Measurements from ENCODE around the gene ZNF699. TPM values are rescaled to one million over a fixed set of nuclear protein-coding genes. Genes with fewer than 3 reads are reported as not detected.
"Not testable (repeated sequence)": the region's sequence is repeated elsewhere in the genome, so short reads cannot be mapped to it uniquely, and the experiment has no call there.

ZNF699 gene
- total RNA-seq, 1 experiment from 2014 or later, result 6.9 TPM

- H3K9me2 ChIP-seq (replicated peaks; ENCODE audit: insufficient read depth, low read length), result no peaks in the 10 kb centered on the region
- peaks cover 4% of the 10 kb centered on the region; the same call in 1 of the 2 replicates for H3K36me3 ChIP-seq (ENCODE audit: insufficient read depth, low read length)
- H4K20me1 ChIP-seq (ENCODE audit: insufficient read depth, low read depth, low read length), result no peaks in the 10 kb centered on the region
- H3K4me2 ChIP-seq (ENCODE audit: low read depth, low read length, poor library complexity, severe bottlenecking), result peak overlapping the region; percentile 80
- no peaks in the 10 kb centered on the region for H3K27me3 ChIP-seq (ENCODE audit: low read length)
- peak overlapping the region; percentile 84 for H3K9ac ChIP-seq (ENCODE audit: low read length)
- peak overlapping the region; percentile 91 for H2AFZ ChIP-seq (ENCODE audit: low read length)
- peak overlapping the region; percentile 89 for H3K4me3 ChIP-seq (ENCODE audit: low read length)
- H3K9me3 ChIP-seq (ENCODE audit: low read length), result peaks cover 7% of the 10 kb centered on the region
- no peak for DNase-seq
- H3K27ac ChIP-seq (ENCODE audit: low read length), result peak overlapping the region; percentile 57
- H3K79me2 ChIP-seq (ENCODE audit: low read length), result peaks cover 24% of the 10 kb centered on the region
- peaks cover 9% of the 10 kb centered on the region for H3K4me1 ChIP-seq (ENCODE audit: low read length)
Measured at GRCh38 chr19:9309974-9310446, 372 bp upstream of the ZNF699 start.

GRCh38 chr19:9308091-9308770 is 1.4 kb downstream of the ZNF699 start:
- Histone ChIP-seq H3K9me2 (replicated peaks; ENCODE audit: insufficient read depth, low read length) (no peaks in the 10 kb centered on the region), H3K27me3 (ENCODE audit: low read length) (no peaks in the 10 kb centered on the region), H3K36me3 (ENCODE audit: insufficient read depth, low read length) (peaks cover 15% of the 10 kb centered on the region), H3K4me2 (ENCODE audit: low read depth, low read length, poor library complexity, severe bottlenecking) (peak overlapping the region; percentile 80), H3K9ac (ENCODE audit: low read length) (peak overlapping the region; percentile 84), H3K79me2 (ENCODE audit: low read length) (peaks cover 24% of the 10 kb centered on the region), H3K4me3 (ENCODE audit: low read length) (peak overlapping the region; percentile 89), H2AFZ (ENCODE audit: low read length) (no peak overlapping the region), H4K20me1 (ENCODE audit: insufficient read depth, low read depth, low read length) (no peaks in the 10 kb centered on the region), H3K4me1 (ENCODE audit: low read length) (peaks cover 9% of the 10 kb centered on the region), H3K27ac (ENCODE audit: low read length) (no peak overlapping the region), H3K9me3 (ENCODE audit: low read length) (peaks cover 5% of the 10 kb centered on the region)
- no peak for DNase-seq

- DNase-seq, result no peak
- Histone ChIP-seq H3K9me3 (ENCODE audit: low read length) (peaks cover 2% of the 10 kb centered on the region), H3K9ac (ENCODE audit: low read length) (no peak overlapping the region), H3K4me2 (ENCODE audit: low read depth, low read length, poor library complexity, severe bottlenecking) (no peak overlapping the region), H3K4me3 (ENCODE audit: low read length) (no peak overlapping the region), H3K27me3 (ENCODE audit: low read length) (no peaks in the 10 kb centered on the region), H3K4me1 (ENCODE audit: low read length) (peaks cover 9% of the 10 kb centered on the region), H3K9me2 (replicated peaks; ENCODE audit: insufficient read depth, low read length) (no peaks in the 10 kb centered on the region), H4K20me1 (ENCODE audit: insufficient read depth, low read depth, low read length) (no peaks in the 10 kb centered on the region), H3K36me3 (ENCODE audit: insufficient read depth, low read length) (peaks cover 31% of the 10 kb centered on the region), H2AFZ (ENCODE audit: low read length) (no peak overlapping the region), H3K79me2 (ENCODE audit: low read length) (peaks cover 24% of the 10 kb centered on the region), H3K27ac (ENCODE audit: low read length) (no peak overlapping the region)
Measured at GRCh38 chr19:9306443-9306842, 3.2 kb downstream of the ZNF699 start.

GRCh38 chr19:9296336-9296735 is 13.3 kb downstream of the ZNF699 start:
- Histone ChIP-seq H2AFZ (ENCODE audit: low read length) (no peak overlapping the region), H3K79me2 (ENCODE audit: low read length) (no peaks in the 10 kb centered on the region), H3K9ac (ENCODE audit: low read length) (no peak overlapping the region), H3K4me3 (ENCODE audit: low read length) (no peak overlapping the region), H3K27ac (ENCODE audit: low read length) (no peak overlapping the region), H3K9me3 (ENCODE audit: low read length) (peaks cover 47% of the 10 kb centered on the region), H3K27me3 (ENCODE audit: low read length) (no peaks in the 10 kb centered on the region), H3K36me3 (ENCODE audit: insufficient read depth, low read length) (peaks cover 75% of the 10 kb centered on the region), H4K20me1 (ENCODE audit: insufficient read depth, low read depth, low read length) (no peaks in the 10 kb centered on the region), H3K4me2 (ENCODE audit: low read depth, low read length, poor library complexity, severe bottlenecking) (no peak overlapping the region), H3K4me1 (ENCODE audit: low read length) (no peaks in the 10 kb centered on the region), H3K9me2 (replicated peaks; ENCODE audit: insufficient read depth, low read length) (no peaks in the 10 kb centered on the region)
- no peak for DNase-seq

- Histone ChIP-seq H3K9ac (ENCODE audit: low read length) (no peak overlapping the region), H3K4me2 (ENCODE audit: low read depth, low read length, poor library complexity, severe bottlenecking) (no peak overlapping the region), H3K27me3 (ENCODE audit: low read length) (no peaks in the 10 kb centered on the region), H3K4me3 (ENCODE audit: low read length) (no peak overlapping the region), H3K79me2 (ENCODE audit: low read length) (no peaks in the 10 kb centered on the region), H2AFZ (ENCODE audit: low read length) (no peak overlapping the region), H3K9me2 (replicated peaks; ENCODE audit: insufficient read depth, low read length) (no peaks in the 10 kb centered on the region), H3K36me3 (ENCODE audit: insufficient read depth, low read length) (peaks cover 66% of the 10 kb centered on the region), H3K27ac (ENCODE audit: low read length) (no peak overlapping the region), H4K20me1 (ENCODE audit: insufficient read depth, low read depth, low read length) (no peaks in the 10 kb centered on the region), H3K4me1 (ENCODE audit: low read length) (no peaks in the 10 kb centered on the region), H3K9me3 (ENCODE audit: low read length) (peaks cover 53% of the 10 kb centered on the region)
- no peak for DNase-seq
Measured at GRCh38 chr19:9295411-9295849, 14.2 kb downstream of the ZNF699 start.

GRCh38 chr19:9289231-9289884 is 20.3 kb downstream of the ZNF699 start:
- Histone ChIP-seq H3K79me2 (ENCODE audit: low read length) (no peaks in the 10 kb centered on the region), H3K9me3 (ENCODE audit: low read length) (peaks cover 30% of the 10 kb centered on the region), H3K4me2 (ENCODE audit: low read depth, low read length, poor library complexity, severe bottlenecking) (no peak overlapping the region)

GRCh38 chr19:9283485-9283884 is 26.2 kb downstream of the ZNF699 start:
- H3K9me3 ChIP-seq (ENCODE audit: low read length), result not testable (repeated sequence)

More at GRCh38 chr19:9289231-9289884, 20.3 kb downstream of the ZNF699 start:
- Histone ChIP-seq H3K4me1 (ENCODE audit: low read length) (no peaks in the 10 kb centered on the region), H3K9ac (ENCODE audit: low read length) (no peak overlapping the region), H3K27ac (ENCODE audit: low read length) (no peak overlapping the region), H3K9me2 (replicated peaks; ENCODE audit: insufficient read depth, low read length) (no peaks in the 10 kb centered on the region), H2AFZ (ENCODE audit: low read length) (no peak overlapping the region), H4K20me1 (ENCODE audit: insufficient read depth, low read depth, low read length) (no peaks in the 10 kb centered on the region), H3K4me3 (ENCODE audit: low read length) (no peak overlapping the region), H3K27me3 (ENCODE audit: low read length) (no peaks in the 10 kb centered on the region), H3K36me3 (ENCODE audit: insufficient read depth, low read length) (peaks cover 25% of the 10 kb centered on the region)
- no peak for DNase-seq

GRCh38 chr19:9251236-9251635 is 58.4 kb downstream of the ZNF699 start:
- H3K27ac ChIP-seq (ENCODE audit: low read length), result no peak overlapping the region
- no peaks in the 10 kb centered on the region for H3K27me3 ChIP-seq (ENCODE audit: low read length)
- no peak overlapping the region for H3K4me3 ChIP-seq (ENCODE audit: low read length)
- no peak overlapping the region for H3K4me2 ChIP-seq (ENCODE audit: low read depth, low read length, poor library complexity, severe bottlenecking)
- no peak overlapping the region for H2AFZ ChIP-seq (ENCODE audit: low read length)
- no peaks in the 10 kb centered on the region for H3K4me1 ChIP-seq (ENCODE audit: low read length)
- no peaks in the 10 kb centered on the region for H3K79me2 ChIP-seq (ENCODE audit: low read length)
- no peak overlapping the region for H3K9ac ChIP-seq (ENCODE audit: low read length)
- H3K9me3 ChIP-seq (ENCODE audit: low read length), result no peaks in the 10 kb centered on the region
- no peaks in the 10 kb centered on the region for H3K9me2 ChIP-seq (replicated peaks; ENCODE audit: insufficient read depth, low read length)
- no peaks in the 10 kb centered on the region for H3K36me3 ChIP-seq (ENCODE audit: insufficient read depth, low read length)
- no peaks in the 10 kb centered on the region for H4K20me1 ChIP-seq (ENCODE audit: insufficient read depth, low read depth, low read length)
- DNase-seq, result no peak

More at GRCh38 chr19:9283485-9283884, 26.2 kb downstream of the ZNF699 start:
- not testable (repeated sequence) for H3K27me3 ChIP-seq (ENCODE audit: low read length); DNase-seq; H3K36me3 ChIP-seq (ENCODE audit: insufficient read depth, low read length); H3K4me1 ChIP-seq (ENCODE audit: low read length); H3K27ac ChIP-seq (ENCODE audit: low read length); H3K79me2 ChIP-seq (ENCODE audit: low read length); H4K20me1 ChIP-seq (ENCODE audit: insufficient read depth, low read depth, low read length); H3K4me2 ChIP-seq (ENCODE audit: low read depth, low read length, poor library complexity, severe bottlenecking); H3K9ac ChIP-seq (ENCODE audit: low read length); H2AFZ ChIP-seq (ENCODE audit: low read length); H3K4me3 ChIP-seq (ENCODE audit: low read length); H3K9me2 ChIP-seq (replicated peaks; ENCODE audit: insufficient read depth, low read length)

Data from Karpas-422 (cell line).